GM21737 (cell line): ENCODE data around the gene CPEB3.

ENCODE experiments used
- ATAC-seq: cut with Tn5 transposase; IDR thresholded peaks from one replicate; pipeline ENCODE4 v1.9.1; 2021; ENCODE audit warnings: mild to moderate bottlenecking, moderate library complexity; ENCODE audit not compliant: unreplicated experiment

Gene CPEB3

GRCh38 chr10:92268748-92269147 is 22.1 kb downstream of the CPEB3 start:
- ATAC-seq: no peak

- ATAC-seq: no peak
Observed at GRCh38 chr10:92267343-92267742, 23.5 kb downstream of the CPEB3 start.

- ATAC-seq: no peak
Observed at GRCh38 chr10:92265687-92266258, 25.1 kb downstream of the CPEB3 start.

GRCh38 chr10:92264249-92264648 is 26.6 kb downstream of the CPEB3 start:
- no peak for ATAC-seq

- ATAC-seq: no peak
Observed at GRCh38 chr10:92263396-92263795, 27.5 kb downstream of the CPEB3 start.

GRCh38 chr10:92248566-92248965 is 42.3 kb downstream of the CPEB3 start:
- ATAC-seq: no peak

- no peak for ATAC-seq
Observed at GRCh38 chr10:92244796-92245195, 46.1 kb downstream of the CPEB3 start.

GRCh38 chr10:92242910-92243671 is 47.8 kb downstream of the CPEB3 start:
- ATAC-seq: no peak

- ATAC-seq: no peak
Observed at GRCh38 chr10:92242380-92242779, 48.5 kb downstream of the CPEB3 start.

- ATAC-seq: no peak
Observed at GRCh38 chr10:92241501-92241900, 49.4 kb downstream of the CPEB3 start.

GRCh38 chr10:92241158-92241500 is 49.7 kb downstream of the CPEB3 start:
- ATAC-seq: no peak

- ATAC-seq: peak; percentile 55
Observed at GRCh38 chr10:92240289-92241157, 50.4 kb downstream of the CPEB3 start.

- ATAC-seq: peak; percentile 33
Observed at GRCh38 chr10:92239600-92240288, 51.1 kb downstream of the CPEB3 start.

GRCh38 chr10:92239151-92239599 is 51.7 kb downstream of the CPEB3 start:
- ATAC-seq: peak; percentile 4

- no peak for ATAC-seq
Observed at GRCh38 chr10:92238586-92239098, 52.2 kb downstream of the CPEB3 start.

- no peak for ATAC-seq
Observed at GRCh38 chr10:92238054-92238585, 52.8 kb downstream of the CPEB3 start.

GRCh38 chr10:92231196-92231595 is 59.7 kb downstream of the CPEB3 start:
- ATAC-seq: no peak

GRCh38 chr10:92222603-92223262 is 68.1 kb downstream of the CPEB3 start:
- ATAC-seq: no peak

- ATAC-seq: no peak
Observed at GRCh38 chr10:92219559-92219958, 71.3 kb downstream of the CPEB3 start.

- no peak for ATAC-seq
Observed at GRCh38 chr10:92218569-92218968, 72.3 kb downstream of the CPEB3 start.
